ENCODE measurements around the gene ADARB2.
"Not testable (repeated sequence)": the region's sequence is repeated elsewhere in the genome, so short reads cannot be mapped to it uniquely, and the experiment has no call there.

ADARB2 gene

GRCh38 chr10:1406967-1407945 is 330.1 kb downstream of the ADARB2 start:
- no peak for DNase-seq (ENCODE audit: low spot score)

GRCh38 chr10:1406132-1406966 is 331.0 kb downstream of the ADARB2 start:
- no peak for DNase-seq (ENCODE audit: low spot score)

- no peak for DNase-seq (ENCODE audit: low spot score)
These were observed 332.7 kb downstream of the ADARB2 start for GRCh38 chr10:1404323-1405260.

- DNase-seq (ENCODE audit: low spot score) = no peak
These were observed 333.6 kb downstream of the ADARB2 start for GRCh38 chr10:1403508-1404322.

GRCh38 chr10:1402816-1403507 is 334.4 kb downstream of the ADARB2 start:
- no peak for DNase-seq (ENCODE audit: low spot score)

- DNase-seq (ENCODE audit: low spot score) = no peak
These were observed 335.1 kb downstream of the ADARB2 start for GRCh38 chr10:1402016-1402770.

- no peak for DNase-seq (ENCODE audit: low spot score)
These were observed 336.0 kb downstream of the ADARB2 start for GRCh38 chr10:1401071-1401965.

GRCh38 chr10:1400101-1401070 is 336.9 kb downstream of the ADARB2 start:
- no peak for DNase-seq (ENCODE audit: low spot score)

GRCh38 chr10:1399431-1400100 is 337.8 kb downstream of the ADARB2 start:
- no peak for DNase-seq (ENCODE audit: low spot score)

GRCh38 chr10:1398626-1399410 is 338.5 kb downstream of the ADARB2 start:
- DNase-seq (ENCODE audit: low spot score) = no peak

- DNase-seq (ENCODE audit: low spot score) = not testable (repeated sequence)
These were observed 339.2 kb downstream of the ADARB2 start for GRCh38 chr10:1398116-1398515.

- no peak for DNase-seq (ENCODE audit: low spot score)
These were observed 341.1 kb downstream of the ADARB2 start for GRCh38 chr10:1396297-1396635.

- no peak for DNase-seq (ENCODE audit: low spot score)
These were observed 341.6 kb downstream of the ADARB2 start for GRCh38 chr10:1395481-1396296.

- no peak for DNase-seq (ENCODE audit: low spot score)
These were observed 342.3 kb downstream of the ADARB2 start for GRCh38 chr10:1395025-1395480.

All from HuH-7.5 (cell line).